Stimulated activated CD8-positive, alpha-beta memory T cell treated with anti-CD3 and anti-CD28 coated beads, Interleukin-2, amount 100 ng/mL, for 48 hours (primary cell): ENCODE data around the gene FTO.

Experiments
- DNase-seq, 2 donors: peaks; one replicate each; pipeline ENCODE4 v3.0.0-alpha.2; 2020; ENCODE audit warnings: low read depth in 2 of 2

The FTO gene

DNA sequence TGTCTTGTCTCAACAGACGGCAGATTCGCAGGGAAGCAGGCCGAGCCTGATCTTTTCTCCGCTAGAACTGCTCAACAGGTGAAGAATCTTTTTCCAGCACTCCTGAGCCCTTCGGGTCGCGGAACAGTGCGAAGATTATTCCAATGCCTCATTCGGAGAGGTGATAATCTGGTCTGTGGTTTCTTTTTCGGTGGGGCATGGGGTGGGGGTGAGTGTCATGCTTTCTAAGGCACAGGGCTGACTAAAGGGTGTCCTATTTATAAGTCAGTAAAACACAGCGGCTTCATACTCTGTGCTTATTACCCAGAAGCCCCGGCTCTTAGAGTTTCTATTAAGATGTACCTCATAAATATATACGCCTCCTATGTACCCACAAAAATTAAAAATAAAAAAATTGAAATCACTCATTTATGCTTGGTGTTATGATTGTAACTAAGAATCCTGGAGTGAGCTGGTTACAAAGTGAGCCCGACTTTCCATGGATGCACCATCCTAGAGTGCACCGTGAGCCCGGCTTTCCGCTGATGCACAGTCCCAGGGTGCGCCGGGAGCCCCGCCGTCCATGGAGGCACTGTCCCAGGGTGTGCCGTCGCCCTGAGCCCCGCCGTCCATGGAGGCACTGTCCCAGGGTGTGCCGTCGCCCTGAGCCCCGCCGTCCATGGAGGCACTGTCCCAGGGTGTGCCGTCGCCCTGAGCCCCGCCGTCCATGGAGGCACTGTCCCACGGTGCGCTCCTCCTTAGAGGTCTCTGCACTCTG is 417.8 kb downstream of the FTO start:
- no peak for DNase-seq

DNA sequence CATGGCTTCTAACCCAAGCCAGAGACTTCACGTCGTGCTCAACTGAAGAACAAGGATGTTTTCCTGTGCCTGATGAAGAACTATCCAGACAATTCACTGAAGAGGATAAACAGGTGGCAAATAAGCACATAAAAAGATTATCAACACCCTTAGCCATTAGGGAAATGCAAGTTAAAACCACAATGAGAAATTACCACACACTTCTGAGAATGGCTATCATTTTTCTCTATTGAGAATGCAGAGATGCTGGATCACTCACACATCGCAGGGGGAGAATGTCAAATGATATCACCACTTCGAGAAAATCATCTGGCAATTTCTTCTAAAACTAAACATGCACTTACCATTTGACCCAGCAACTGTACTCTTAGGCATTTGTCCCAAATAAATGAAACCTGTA is 419.8 kb downstream of the FTO start:
- no peak for DNase-seq

DNA sequence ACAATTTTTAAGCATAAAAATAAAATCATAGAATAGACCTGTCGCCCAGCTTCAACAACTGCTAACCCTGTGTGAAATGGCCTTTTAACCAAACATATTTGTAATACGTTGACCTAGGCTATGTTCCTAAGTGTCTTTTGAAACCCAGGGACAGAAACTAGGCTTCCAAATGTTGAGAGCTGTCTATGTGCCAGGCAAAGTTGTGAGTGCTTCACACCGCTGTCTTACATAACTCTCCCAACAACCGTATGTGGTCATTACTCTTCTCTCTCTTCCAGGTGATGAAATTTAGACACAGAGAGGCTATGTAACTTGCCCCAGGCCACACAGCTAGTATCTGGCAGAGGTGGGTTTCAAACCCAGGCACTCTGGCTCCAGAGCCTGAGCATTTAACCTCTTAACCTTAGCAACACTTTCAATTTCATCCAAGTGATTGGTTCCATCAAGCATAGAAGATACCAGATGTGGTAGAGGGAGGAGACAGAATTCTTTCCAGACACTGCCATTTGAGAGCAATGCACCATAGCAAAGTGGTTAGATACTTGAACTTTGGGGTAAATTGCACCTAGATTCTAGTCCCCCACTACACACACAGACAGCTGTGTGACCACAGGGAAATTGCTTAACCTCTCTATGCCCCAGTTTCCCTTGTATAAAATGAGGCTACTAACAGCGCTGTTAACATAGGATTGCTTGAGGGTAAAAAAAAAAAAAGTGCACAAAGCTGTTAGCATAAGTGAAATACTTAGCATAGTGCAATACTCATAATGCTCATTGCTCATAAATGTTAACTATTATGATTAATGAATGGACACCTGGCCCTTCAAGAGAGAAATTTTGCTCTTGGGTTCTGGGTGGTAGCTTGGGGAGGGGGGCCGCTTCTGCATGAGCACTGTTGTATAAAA is 422.0 kb downstream of the FTO start:
- DNase-seq = no peak

DNA sequence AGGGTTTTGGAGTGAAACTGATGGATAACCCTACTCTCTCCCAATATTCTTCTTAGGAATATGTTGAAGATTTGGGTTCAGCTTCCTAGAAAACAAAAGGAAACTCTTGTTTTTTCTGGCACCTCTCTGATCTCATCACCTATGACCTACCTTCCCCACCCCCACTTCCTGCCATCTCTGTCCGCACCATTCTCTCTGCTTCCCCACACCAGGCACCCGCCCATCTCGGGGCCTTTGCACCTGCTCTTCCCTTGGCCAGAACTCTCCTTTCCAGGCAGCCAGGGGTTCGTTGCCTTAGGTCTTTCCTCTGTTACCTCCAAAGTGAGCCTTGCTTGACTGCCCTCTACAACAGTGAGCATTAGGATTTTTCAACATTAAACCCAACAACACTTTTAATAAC is 423.0 kb downstream of the FTO start:
- DNase-seq = no peak

DNA sequence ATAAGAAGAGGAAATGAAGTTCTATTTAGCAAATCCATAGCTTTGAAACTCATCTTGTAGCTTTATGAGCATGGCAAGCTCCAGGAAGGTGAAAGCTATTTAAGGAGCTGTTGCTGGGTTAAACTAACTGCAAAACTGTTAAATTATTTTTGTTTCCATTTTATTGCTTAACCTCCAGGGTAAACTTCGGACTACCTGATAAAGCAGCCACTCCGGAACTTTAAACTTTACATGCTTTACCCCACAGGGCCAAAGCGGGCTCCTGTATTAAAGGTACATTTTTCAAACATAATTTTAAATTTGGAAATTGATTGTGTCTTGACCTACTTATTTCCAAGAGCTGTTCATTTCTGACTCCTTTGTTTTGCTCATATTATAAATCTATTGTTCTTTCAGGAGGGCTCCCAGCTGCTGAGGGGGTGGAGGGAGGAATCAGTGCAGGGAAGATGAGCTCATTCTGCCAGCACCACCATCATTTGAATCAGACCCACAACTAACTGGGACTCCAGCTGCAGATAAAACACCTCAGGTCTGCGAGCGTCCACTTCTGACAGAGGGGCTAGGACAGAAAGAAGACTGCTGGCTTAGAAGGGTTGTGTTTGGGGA is 424.8 kb downstream of the FTO start:
- no peak for DNase-seq

DNA sequence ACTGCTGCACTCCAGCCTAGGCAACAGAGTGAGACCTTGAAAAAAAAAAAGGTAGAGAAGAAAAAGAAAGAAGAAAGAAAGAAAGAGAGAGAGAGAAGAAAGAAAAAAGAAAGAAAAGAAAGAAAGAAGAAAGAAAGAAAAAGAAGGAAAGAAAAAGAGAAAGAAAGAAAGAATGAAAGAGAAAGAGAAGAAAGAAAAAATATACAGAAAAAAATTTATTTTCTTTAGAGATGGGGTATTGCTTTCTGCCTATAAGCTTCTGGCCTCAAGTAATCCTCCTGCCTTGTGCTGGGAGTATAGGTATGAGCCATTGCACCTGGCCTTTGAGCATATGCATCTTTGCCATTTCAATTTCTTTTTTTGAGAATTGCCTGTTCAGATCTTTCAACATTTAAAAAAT is 425.9 kb downstream of the FTO start:
- DNase-seq = no peak

DNA sequence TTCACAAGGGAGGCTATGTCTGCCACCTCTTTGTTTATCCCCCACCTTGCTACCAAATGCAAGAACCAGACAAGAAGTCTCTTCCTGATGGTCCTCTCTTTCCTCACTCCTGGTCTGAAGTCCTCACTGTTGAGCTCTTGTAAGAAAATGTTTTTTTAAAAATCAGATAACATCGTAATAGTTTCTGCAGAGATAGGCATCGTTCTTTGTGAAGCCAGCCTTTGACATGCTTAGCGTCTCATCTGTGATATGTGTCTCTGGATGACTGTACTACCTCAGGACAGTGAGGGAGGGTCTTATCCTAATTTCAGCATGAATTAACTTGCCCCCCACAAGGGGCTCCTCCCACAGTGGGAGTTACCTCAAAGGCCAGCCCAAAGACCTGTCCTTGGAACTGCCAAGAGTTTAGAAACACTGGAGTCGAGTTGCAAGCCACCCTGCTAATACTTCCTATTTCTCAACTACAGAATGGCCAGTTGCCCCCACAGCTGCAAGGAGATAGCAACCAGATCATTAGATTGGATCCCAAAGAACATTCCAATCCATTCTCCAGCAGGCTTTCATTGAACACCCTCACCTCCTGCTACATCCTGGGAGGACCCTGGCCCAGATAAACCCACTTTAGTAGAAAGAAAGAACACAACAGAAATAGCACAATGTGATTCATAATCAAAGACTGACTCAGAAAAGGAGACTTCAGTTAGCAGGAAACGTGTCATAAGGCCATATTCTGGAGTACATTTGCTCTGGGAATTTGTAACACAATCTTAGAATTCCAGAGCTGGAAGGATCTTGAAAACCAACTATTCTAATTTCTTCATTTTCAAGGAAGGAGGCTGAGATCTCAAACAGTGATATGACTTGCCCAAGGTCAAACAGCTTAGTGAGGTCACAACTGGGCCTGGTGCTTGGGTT is 431.7 kb downstream of the FTO start:
- no peak for DNase-seq

DNA sequence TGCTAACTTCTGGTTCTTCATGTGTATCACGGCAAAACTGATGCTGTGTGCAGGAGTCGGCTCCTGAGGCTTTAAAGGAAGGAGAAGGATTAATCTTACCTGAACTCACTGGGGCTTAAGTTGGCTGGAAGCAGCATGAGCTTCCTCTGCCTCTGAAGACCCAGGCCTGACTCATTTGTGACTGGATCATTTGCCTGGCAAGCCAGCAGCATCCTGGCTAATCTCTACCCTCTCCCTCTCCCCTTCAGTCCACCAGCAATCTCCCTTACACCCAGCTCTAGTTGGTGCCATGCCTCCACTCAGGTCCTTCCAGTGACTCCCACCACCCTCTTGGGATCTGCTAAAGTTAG is 432.3 kb downstream of the FTO start:
- DNase-seq = no peak

DNA sequence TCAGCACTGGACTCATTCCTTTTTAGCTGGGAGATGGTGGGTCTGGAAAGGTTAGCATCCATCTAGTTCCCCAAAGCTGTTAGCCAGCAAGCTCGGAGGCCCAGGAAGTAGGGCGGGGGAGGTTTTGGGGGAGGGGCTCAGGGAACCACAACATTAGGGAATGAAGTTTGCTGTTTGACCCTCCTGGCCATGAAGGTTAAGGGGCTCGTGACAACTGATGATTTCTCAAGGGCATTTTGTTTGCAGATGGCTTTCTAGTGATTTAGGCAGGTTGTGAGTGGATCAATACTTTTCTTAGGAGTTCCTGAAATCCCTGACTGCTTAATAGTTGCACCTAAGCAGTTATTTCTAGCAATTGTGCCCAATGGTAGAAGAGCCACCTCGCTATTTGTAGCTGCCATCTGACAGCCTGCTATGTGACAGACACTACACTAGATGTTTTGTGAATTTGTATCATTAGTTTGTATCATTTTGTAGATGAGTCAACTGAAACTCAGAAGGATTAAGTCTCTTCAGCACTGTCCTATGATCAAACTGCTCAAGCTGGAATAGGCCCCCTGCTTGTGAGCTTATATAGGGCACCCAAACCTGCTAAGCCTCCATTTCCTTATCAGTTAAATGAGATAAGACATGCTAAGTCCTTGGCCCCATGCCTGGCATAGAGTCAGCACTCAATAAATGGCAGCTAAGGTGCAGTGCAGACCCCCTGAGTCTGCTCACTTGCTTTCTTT is 436.3 kb downstream of the FTO start:
- no peak for DNase-seq

DNA sequence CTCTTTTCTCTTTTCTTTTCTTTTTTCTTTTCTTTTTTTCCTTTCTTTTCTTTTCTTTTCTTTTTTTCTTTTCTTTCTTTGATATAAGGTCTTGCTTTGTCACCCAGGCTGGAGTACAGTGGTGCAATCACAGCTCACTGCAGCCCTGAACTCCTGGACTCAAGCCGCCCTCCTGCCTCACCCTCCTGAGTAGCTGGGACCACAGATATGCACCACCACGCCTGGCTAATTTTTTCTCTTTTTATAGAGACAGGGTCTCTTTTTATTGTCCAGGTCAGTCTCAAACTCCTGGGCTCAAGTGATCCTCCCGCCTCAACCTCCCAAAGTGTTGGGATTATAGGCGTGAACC is 436.8 kb downstream of the FTO start:
- no peak for DNase-seq

DNA sequence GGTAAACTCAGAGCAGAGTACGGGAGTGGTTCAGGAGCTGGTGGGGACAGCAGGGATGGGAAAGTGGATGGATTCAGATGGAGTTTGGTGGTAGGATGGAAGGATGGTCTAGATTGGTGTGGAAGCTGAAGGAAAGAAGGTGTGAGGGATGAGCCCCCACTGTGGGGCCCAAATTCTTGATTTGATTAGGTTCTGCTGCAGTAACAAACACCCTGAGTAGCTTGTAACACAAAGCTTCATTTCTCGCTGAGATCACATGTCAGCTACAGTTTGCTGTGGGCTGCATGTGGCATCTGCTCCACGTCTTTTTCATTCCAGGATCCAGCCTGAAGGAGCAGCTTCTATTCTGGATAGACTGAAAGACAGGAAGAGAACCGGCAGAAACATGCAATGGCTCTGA is 438.8 kb downstream of the FTO start:
- no peak for DNase-seq

DNA sequence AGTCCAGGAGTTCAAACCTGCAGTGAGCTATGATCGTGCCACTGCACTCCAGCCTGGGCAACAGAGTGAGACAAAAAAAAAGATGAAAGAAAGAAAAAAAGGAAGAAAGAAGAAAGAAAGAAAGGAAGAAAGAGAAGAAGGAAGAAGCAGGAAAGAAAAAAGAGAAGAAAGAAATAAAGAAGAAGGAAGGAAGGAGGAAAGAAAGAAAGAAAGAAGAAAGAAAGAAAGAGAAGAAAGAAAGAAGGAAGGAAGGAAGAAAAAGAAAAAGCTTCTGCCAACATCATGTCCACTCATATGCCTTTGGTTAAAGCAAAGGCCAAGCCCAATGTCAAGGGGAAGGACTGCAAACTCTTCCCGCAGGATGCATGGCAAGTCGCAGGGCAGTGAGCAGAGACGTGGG is 439.5 kb downstream of the FTO start:
- no peak for DNase-seq

DNA sequence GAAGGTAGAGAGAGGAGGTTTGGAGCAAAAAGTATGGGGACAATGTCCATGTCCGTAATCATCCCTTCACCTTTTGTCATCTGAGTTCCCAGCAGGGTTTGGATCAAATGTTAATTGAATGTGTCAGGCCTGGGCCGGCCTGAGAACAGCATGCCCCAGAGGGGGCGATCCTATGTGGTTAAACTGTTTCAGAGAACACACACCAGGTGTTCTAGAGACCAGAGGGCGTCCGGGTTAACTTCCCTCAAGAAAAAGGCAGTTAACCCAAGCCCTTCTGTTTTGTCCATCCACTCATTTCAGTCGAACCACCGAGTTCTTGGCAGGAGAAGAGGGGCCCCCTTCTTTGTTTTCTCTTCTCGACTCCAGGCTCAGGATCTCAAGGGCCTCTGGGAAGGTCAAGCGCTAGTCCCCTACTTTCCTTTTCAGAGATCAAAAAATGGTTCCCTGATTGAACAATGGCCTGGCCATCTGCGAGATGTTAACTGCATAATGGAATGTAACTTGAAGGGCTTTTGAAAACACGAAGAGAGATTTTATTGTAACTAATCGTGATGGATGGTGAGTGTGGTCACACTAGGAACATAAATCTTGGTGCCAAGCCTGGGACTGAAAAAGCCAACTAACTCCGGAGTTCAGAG is 440.1 kb downstream of the FTO start:
- DNase-seq = no peak

DNA sequence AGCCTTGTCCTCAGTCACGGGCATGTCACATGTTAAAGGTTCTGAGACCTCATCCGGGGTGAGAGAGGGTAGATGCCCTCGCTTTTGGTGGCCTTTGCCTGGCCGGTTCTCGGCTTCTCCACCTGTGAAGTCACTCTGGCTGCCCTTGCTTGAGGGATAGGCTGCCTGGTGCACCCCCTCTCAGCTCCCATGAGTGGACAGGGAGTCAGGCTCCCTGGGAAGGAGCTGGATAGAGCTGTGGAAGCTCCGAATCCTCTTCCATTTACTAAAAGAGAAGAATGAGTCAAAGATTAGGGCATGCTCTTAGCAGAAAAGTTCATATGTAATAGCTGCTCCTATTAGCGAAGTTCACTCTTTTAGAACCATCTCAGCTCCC is 440.6 kb downstream of the FTO start:
- no peak for DNase-seq

DNA sequence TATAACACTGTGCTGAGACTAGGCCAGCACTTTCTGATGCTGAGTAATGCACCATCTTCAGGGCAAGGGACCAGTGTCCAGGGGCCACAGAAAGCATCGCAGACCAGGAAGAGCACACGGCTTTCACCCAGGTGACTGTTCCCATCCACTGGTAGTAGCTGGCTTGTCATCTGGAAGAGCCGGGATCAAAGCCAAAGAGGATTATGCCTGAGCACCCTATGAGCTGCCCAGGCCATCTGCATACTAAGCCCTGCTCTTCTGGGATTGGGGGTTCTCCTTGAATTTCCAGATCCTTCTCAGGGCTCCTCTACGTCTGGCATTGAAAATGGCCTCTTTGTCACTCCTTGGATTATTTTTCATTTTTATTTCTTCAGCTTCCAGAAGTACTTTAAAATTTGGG is 441.9 kb downstream of the FTO start:
- no peak for DNase-seq

DNA sequence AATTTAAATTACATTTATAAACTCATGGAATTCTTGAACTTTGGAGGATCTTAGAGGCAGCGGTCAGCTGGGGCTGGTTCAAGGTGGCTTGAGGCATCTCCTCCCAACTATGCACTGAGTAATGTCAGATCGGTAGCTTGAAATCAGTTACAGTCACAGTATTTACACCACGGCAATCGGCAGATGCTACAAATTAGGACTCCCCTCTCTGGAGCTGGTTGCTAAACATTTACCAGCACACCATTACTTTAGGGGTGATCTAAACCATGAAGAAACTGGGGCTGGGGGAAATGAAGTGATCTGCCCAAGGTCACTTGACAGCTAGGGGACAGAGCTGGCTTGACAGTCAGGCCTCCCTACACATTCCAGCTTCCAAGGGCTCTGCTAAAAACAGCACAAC is 445.0 kb downstream of the FTO start:
- DNase-seq = no peak

DNA sequence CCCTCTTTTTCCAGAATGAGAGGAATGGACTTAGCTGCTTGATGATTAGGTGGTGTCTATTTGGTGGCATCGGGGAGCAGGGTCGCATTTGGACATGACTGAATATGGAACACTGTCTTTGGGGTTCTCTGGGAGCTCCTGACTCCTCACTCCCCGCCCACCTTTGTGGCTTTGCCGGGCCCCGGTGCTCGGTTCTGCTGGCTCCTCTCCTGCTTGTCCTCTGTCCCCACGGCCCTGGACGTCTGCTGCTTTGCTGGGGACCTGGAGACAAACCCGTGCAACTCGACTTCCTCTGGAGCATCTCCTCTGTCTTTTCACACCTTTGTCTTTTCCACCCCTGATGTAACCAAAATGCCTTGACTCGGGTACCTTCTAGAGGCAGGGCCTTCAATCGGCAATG is 446.9 kb downstream of the FTO start:
- no peak for DNase-seq

DNA sequence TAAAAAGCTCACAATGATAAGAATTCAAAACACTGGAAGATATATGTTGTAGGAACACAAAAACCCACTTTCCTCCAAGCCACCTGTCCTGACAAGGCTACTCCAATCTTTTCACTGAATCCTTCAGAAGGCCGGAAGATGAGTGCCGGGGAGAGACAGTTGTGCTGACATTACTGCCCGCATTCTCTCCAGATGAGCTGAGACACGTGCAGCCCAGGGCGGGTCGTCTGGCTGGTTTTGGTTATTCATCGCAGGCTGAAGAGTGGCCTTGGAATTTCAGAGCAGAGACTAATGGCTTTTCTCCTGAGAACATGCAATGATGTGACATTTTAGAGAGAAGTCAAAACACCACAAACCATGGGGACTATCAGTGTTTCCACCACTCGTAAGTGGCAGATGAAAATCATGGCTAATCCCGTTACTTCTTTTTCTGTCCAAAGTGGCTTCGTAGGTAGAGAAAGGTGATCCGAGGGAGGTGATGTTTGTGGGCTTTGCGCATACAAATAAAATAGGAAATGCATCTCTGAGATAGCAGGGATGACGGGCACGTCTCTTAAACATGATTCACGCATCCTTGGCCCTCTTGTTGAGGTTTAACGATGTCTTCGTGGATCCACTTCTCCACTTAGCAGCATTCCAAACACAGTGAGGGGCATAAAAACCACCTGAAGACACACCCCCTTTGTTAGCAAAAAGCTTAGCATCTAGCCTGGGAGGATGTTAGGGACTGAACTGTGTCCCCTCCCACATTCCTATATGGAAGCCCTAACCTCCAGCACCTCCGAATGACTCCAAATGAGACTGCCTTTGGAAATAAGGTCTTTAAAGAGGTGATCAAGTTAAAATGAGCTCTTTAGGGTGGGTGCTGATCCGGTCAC is 448.6 kb downstream of the FTO start:
- no peak for DNase-seq

DNA sequence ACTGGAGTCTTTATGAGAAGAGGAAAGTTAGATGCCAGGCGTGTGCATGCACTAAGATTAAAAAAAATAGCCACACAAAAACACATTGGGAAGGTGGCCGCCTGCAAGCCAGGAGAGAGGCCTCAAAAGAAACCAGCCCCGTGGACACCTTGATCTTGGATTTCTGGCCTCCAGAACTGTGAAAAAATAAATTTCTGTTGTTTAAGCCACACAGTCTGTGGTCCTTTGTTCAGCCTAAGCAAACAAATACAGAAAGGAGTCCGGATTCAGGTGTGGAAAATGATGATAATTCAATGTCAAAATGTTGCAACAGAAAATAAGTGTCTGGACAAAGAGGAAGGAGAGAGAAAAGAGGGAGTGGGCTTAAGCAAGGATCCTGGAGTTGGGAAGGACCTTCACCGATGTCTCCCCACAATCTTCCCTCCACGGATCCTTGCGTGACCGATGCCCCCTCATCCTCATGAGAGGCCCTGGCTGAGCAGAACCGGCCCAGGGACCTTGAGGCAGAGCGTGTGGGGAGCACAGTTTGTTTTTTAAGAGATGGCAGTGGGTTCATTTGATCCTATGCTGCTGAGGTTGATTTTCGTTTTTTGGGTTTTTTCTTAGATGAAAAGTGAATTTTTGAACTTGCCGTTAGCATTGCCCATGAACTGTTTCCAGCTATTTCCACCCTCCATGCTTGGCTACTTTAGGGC is 449.4 kb downstream of the FTO start:
- no peak for DNase-seq
